Astrocyte (in vitro differentiated cells and primary cell): ENCODE data around the gene RPSA. TPM values are rescaled to one million over a fixed set of nuclear protein-coding genes. Genes with fewer than 3 reads are reported as not detected.

Experiments used
- DNase-seq: peaks from one replicate; pipeline ENCODE4 v3.0.0-alpha.2; 2010; ENCODE audit warnings: low read depth
- FAIRE-seq: peaks from 2 replicates; lab custom pipeline; 2011; peaks lifted over from hg19 to GRCh38; lab: Jason Lieb, UNC
- H2AFZ ChIP-seq: 2 replicates; pipeline ENCODE4 v1.6.0; 2012; ENCODE audit warnings: low read depth, low read length, inconsistent platforms
- H3K27ac ChIP-seq: 2 replicates; pipeline ENCODE4 v1.5.1; 2011; ENCODE audit warnings: low read depth, low read length, inconsistent platforms
- H3K27me3 ChIP-seq: 2 replicates; pipeline ENCODE4 v1.6.0; 2011; ENCODE audit warnings: low read length, inconsistent platforms; ENCODE audit not compliant: insufficient read depth
- H3K36me3 ChIP-seq: 2 replicates; pipeline ENCODE4 v1.5.1; 2011; ENCODE audit warnings: low read length, inconsistent platforms; ENCODE audit not compliant: insufficient read depth
- H3K4me1 ChIP-seq: 2 replicates; pipeline ENCODE4 v1.5.1; 2011; ENCODE audit warnings: low read length, inconsistent platforms; ENCODE audit not compliant: insufficient read depth
- H3K4me2 ChIP-seq: 2 replicates; pipeline ENCODE4 v1.6.0; 2012; ENCODE audit warnings: low read length, inconsistent platforms
- H3K4me3 ChIP-seq: 2 replicates; pipeline ENCODE4 v1.5.1; 2011; ENCODE audit warnings: low read depth, mild to moderate bottlenecking, low read length, inconsistent platforms; ENCODE audit not compliant: insufficient read depth
- H3K79me2 ChIP-seq: 2 replicates; pipeline ENCODE4 v1.6.0; 2012; ENCODE audit warnings: mild to moderate bottlenecking, low read length, inconsistent platforms; ENCODE audit not compliant: insufficient read depth
- H3K9ac ChIP-seq: 2 replicates; pipeline ENCODE4 v1.6.0; 2012; ENCODE audit warnings: mild to moderate bottlenecking, low read length, inconsistent platforms
- H3K9me3 ChIP-seq: 2 replicates; pipeline ENCODE4 v1.5.1; 2012; ENCODE audit warnings: low read depth, mild to moderate bottlenecking, low read length, inconsistent platforms; ENCODE audit not compliant: insufficient read depth
- H4K20me1 ChIP-seq: 2 replicates; pipeline ENCODE4 v1.6.0; 2012; ENCODE audit warnings: low read length, inconsistent platforms; ENCODE audit not compliant: insufficient read depth
- H3K27ac Mint-ChIP-seq: one replicate; pipeline ENCODE4 v1.8.0; 2021; ENCODE audit warnings: mild to moderate bottlenecking, mixed read lengths; ENCODE audit not compliant: unreplicated experiment
- H3K27me3 Mint-ChIP-seq: one replicate; pipeline ENCODE4 v1.8.0; 2021; ENCODE audit warnings: low read depth, mixed read lengths; ENCODE audit not compliant: unreplicated experiment
- H3K36me3 Mint-ChIP-seq: one replicate; pipeline ENCODE4 v1.8.0; 2021; ENCODE audit warnings: low read depth, mixed read lengths; ENCODE audit not compliant: unreplicated experiment
- H3K4me1 Mint-ChIP-seq: one replicate; pipeline ENCODE4 v1.8.0; 2021; ENCODE audit warnings: low read depth, mixed read lengths; ENCODE audit not compliant: unreplicated experiment
- H3K4me3 Mint-ChIP-seq: one replicate; pipeline ENCODE4 v1.8.0; 2021; ENCODE audit warnings: mild to moderate bottlenecking, moderate library complexity, mixed read lengths; ENCODE audit not compliant: unreplicated experiment
- H3K9me3 Mint-ChIP-seq: one replicate; pipeline ENCODE4 v1.8.0; 2021; ENCODE audit warnings: mild to moderate bottlenecking, mixed read lengths; ENCODE audit not compliant: unreplicated experiment
- EZH2 ChIP-seq: IDR thresholded peaks from 2 replicates; pipeline ENCODE4 v1.6.1; 2012; ENCODE audit warnings: mild to moderate bottlenecking, low read length, inconsistent platforms; ENCODE audit not compliant: insufficient read depth
- total RNA-seq: library from RNA; stranded (reverse); gene quantifications from 2 replicates; pipeline ENCODE4 v1.2.1, GENCODE V29; 2021
- TF ChIP-seq, protein P1 (sequence below): IDR thresholded peaks from 2 replicates; pipeline ENCODE4 v1.5.1; 2011; ENCODE audit warnings: low read depth, mild to moderate bottlenecking, inconsistent platforms, low read length, moderate library complexity; ENCODE audit not compliant: insufficient read depth

The RPSA gene
- total RNA-seq, 1 donor from 2014 or later = 1,004 TPM

GRCh38 chr3:39433642-39434041, 27.1 kb downstream of the RPSA start:
- H3K4me2 ChIP-seq = no peak overlapping the region
- TF ChIP-seq EZH2 = no peak
- TF ChIP-seq, protein P1, sequence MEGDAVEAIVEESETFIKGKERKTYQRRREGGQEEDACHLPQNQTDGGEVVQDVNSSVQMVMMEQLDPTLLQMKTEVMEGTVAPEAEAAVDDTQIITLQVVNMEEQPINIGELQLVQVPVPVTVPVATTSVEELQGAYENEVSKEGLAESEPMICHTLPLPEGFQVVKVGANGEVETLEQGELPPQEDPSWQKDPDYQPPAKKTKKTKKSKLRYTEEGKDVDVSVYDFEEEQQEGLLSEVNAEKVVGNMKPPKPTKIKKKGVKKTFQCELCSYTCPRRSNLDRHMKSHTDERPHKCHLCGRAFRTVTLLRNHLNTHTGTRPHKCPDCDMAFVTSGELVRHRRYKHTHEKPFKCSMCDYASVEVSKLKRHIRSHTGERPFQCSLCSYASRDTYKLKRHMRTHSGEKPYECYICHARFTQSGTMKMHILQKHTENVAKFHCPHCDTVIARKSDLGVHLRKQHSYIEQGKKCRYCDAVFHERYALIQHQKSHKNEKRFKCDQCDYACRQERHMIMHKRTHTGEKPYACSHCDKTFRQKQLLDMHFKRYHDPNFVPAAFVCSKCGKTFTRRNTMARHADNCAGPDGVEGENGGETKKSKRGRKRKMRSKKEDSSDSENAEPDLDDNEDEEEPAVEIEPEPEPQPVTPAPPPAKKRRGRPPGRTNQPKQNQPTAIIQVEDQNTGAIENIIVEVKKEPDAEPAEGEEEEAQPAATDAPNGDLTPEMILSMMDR = no peak

DNA sequence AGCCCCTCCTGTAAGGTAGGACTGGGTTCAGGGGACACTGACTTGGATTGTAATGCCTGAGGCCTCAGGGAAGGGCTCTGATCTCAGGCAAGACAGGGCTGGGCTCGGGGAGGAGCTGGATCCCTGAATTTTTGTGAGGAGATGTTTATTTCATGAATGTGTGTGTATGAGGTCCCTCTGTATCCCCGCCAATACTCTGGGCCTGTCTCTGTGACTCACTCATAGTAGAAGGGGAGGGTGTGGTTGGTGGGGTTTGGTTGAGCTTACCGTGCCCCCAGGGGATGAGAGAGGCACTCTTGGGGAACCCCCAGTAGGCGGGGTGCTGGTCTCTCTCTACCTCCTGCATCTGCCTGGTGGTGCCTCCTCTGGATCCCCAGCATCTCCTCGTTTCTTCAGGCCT, 28.1 kb downstream of the RPSA start:
- Histone ChIP-seq H3K36me3 (no peaks in the 10 kb centered on the region), H3K4me3 (no peak overlapping the region), H2AFZ (no peak overlapping the region), H3K27me3 (no peaks in the 10 kb centered on the region), H3K79me2 (no peaks in the 10 kb centered on the region), H4K20me1 (no peaks in the 10 kb centered on the region), H3K4me2 (no peak overlapping the region), H3K9me3 (no peaks in the 10 kb centered on the region), H3K27ac (no peak overlapping the region), H3K9ac (no peak overlapping the region), H3K4me1 (no peaks in the 10 kb centered on the region)
- FAIRE-seq (no peak), DNase-seq (no peak)
- Mint-ChIP-seq H3K27ac (no peak overlapping the region), H3K27me3 (peaks cover 4% of the 10 kb centered on the region), H3K4me1 (peaks cover 22% of the 10 kb centered on the region), H3K4me3 (no peak overlapping the region), H3K9me3 (peaks cover 1% of the 10 kb centered on the region), H3K36me3 (no peaks in the 10 kb centered on the region)
- no peak for TF ChIP-seq EZH2
- TF ChIP-seq, protein P1 = no peak

More at GRCh38 chr3:39433642-39434041, 27.1 kb downstream of the RPSA start:
- H3K27ac ChIP-seq = no peak overlapping the region
- FAIRE-seq = no peak
- H2AFZ ChIP-seq = peak overlapping the region; percentile 32
- H3K9ac ChIP-seq = no peak overlapping the region
- no peaks in the 10 kb centered on the region for H4K20me1 ChIP-seq
- no peaks in the 10 kb centered on the region for H3K79me2 ChIP-seq
- Mint-ChIP-seq H3K4me1 (peaks cover 25% of the 10 kb centered on the region), H3K27ac (peak overlapping the region; percentile 83), H3K36me3 (no peaks in the 10 kb centered on the region), H3K9me3 (peaks cover 4% of the 10 kb centered on the region), H3K4me3 (no peak overlapping the region), H3K27me3 (peaks cover 4% of the 10 kb centered on the region)
- no peak overlapping the region for H3K4me3 ChIP-seq
- no peaks in the 10 kb centered on the region for H3K27me3 ChIP-seq
- no peaks in the 10 kb centered on the region for H3K9me3 ChIP-seq
- DNase-seq = peak; percentile 44
- H3K36me3 ChIP-seq = no peaks in the 10 kb centered on the region
- H3K4me1 ChIP-seq = no peaks in the 10 kb centered on the region

- Mint-ChIP-seq H3K36me3 (no peaks in the 10 kb centered on the region), H3K27ac (no peak overlapping the region), H3K4me1 (peaks cover 17% of the 10 kb centered on the region), H3K27me3 (no peaks in the 10 kb centered on the region), H3K4me3 (no peak overlapping the region), H3K9me3 (no peaks in the 10 kb centered on the region)
- H3K79me2 ChIP-seq = no peaks in the 10 kb centered on the region
- H3K27ac ChIP-seq = no peak overlapping the region
- DNase-seq (no peak), FAIRE-seq (no peak)
- H3K36me3 ChIP-seq = no peaks in the 10 kb centered on the region
- no peak overlapping the region for H3K4me3 ChIP-seq
- H4K20me1 ChIP-seq = no peaks in the 10 kb centered on the region
- no peak overlapping the region for H3K4me2 ChIP-seq
- H3K27me3 ChIP-seq = no peaks in the 10 kb centered on the region
- TF ChIP-seq EZH2 = no peak
- TF ChIP-seq, protein P1 = no peak
- no peaks in the 10 kb centered on the region for H3K9me3 ChIP-seq
- no peak overlapping the region for H2AFZ ChIP-seq
- H3K4me1 ChIP-seq = no peaks in the 10 kb centered on the region
- H3K9ac ChIP-seq = no peak overlapping the region
Observed at GRCh38 chr3:39435006-39435748, 28.7 kb downstream of the RPSA start.
